NCI-H510A (cell line): ENCODE measurements around the gene FIBP.
"Not testable (repeated sequence)": the region's sequence is repeated elsewhere in the genome, so short reads cannot be mapped to it uniquely, and the experiment has no call there.

Experiments
- DNase-seq: peaks from one replicate; lab custom pipeline; 2025; lab: John Stamatoyannopoulos, UW

The FIBP gene

GRCh38 chr11:65915101-65915820 lies 27.0 kb upstream of the FIBP start:
- DNase-seq = no peak

DNA sequence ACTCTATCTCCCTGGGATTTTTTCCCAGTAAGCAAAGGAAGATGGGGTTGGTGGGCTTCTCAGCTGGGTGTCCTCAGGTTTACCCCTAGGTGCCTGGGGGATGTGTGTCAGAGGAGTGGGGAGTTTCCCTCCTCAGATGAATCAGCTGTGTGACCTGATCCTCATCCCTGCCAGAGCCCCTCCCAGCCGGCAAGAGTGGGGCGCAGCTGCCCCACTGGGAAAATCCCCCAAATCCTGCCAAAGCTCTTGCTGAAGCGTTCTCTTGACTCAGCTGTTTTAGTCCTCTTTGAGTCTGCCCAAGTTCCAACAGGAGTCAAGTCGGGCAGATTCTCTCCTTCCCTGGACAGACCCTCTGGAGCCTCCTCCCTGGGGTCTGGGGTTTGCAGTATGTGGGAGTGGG lies 24.6 kb upstream of the FIBP start:
- DNase-seq = no peak

- peak; percentile 53 for DNase-seq
These were observed 23.7 kb upstream of the FIBP start for GRCh38 chr11:65911682-65912568.

GRCh38 chr11:65907878-65908277 lies 19.6 kb upstream of the FIBP start:
- DNase-seq = no peak

- DNase-seq = no peak
These were observed 18.3 kb upstream of the FIBP start for GRCh38 chr11:65906602-65907001.

GRCh38 chr11:65903715-65904114 lies 15.4 kb upstream of the FIBP start:
- no peak for DNase-seq

DNA sequence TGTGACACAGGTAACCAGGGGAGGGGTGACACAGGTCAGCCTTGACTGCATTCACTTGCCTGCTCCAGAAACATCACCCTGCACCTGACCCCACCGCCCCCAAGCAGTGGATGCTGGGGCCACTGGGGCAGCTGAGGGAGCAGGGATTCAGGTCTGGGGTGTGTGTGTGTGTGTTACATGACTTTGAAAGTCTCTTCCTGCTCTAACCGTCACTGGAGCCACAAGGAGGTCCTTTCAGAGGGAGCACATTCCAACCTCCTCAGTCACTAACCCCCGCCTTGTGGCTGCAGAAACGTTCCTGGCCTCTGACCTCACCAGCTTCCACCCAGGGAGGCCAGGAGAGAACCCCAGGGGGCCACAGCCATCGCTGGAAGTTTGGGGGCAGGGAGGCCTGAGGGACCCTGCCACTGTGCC lies 14.8 kb upstream of the FIBP start:
- DNase-seq = no peak

DNA sequence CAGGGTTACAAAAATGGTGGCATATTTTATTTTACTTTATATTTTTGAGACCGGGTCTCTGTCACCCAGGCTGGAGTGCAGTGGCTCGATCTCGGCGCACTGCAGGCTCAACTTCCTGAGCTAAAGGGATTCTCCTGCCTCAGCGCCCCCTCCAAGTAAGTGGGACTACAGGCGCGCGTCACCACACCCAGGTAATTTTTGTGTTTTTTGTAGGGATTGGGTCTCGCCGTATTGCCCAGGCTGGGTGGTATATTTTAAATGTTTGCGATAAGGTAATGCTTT lies 12.6 kb upstream of the FIBP start:
- DNase-seq = no peak

DNA sequence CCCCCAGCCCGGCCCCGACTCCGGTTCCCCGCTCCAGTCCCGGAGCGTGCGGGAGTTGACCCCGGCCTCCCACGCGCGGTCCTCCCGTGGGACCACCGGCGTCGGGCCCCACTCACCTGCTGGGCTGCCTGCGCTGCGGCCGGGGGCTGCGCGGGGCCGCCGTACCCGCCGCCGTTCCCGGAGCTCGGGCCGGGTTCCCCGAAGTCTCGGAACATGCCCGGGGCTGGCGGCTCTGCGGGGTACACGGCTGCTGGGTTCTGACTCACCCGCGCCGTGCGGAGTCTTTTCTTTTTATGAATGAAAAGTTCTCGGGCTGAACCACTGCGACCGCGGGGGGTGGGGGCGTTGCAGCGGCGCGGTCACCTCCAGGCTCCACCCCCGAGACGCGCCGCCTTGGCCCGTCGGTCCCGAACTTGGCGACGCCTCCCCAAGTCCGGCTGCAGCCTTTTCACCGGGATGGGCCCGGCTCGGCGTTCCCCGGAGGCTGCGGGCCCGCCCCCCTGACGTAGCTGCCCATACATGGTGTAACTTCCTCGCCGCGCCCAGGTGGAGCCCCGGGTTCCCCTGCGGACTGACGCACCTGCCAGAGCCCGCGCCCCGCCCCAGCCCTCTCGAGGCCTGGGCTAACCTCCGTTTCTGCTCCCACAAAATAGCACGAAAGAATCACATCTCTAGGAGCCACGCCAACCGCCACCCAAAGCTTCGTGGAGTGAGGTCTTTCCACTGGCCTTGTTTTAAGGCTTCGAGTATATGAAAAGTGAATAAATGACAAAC lies 12.0 kb upstream of the FIBP start, which contains the start of gene FOSL1:
TSS of gene FOSL1 (minus strand) at position 264 of the 774 bp plus-strand sequence. CDS start at position 215, 49 bp downstream.
- peak; percentile 92 for DNase-seq

DNA sequence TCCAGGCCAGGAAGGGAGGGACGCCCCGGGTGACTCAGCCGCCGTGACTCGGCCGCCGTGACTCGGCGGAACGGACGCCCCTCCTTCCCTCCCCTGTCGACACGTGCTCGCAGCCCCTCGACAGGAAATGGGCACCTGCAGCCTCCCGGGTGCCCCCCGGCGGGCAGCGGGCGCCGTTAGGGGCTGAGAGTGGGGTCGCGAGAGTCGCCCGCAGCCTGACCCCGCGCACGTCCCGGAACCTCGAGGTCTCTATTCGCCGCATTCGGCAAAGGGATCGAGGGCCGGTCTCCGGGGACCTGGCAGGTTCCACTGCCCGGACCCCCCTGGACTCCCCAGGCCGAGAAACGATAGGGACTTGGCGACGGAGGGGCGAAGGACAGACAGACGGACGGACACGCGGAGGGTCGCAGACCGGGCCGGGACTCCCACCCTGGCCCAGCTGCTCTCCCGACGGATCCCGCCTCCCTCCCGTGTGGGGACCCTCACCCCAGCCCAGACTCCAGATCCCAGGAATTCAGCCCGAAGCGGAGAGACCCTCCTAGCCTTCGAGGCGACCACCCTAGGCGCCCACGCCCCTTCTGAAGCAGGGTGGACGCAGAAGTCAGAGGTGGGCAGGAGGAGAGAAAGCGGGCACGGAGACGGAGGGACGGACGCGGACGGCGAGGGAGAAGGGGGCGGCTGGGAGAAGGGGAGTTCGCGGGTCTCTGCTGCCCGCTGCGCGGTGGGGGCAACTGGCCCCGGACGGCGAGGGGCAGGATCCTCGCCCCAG lies 11.3 kb upstream of the FIBP start:
- no peak for DNase-seq

DNA sequence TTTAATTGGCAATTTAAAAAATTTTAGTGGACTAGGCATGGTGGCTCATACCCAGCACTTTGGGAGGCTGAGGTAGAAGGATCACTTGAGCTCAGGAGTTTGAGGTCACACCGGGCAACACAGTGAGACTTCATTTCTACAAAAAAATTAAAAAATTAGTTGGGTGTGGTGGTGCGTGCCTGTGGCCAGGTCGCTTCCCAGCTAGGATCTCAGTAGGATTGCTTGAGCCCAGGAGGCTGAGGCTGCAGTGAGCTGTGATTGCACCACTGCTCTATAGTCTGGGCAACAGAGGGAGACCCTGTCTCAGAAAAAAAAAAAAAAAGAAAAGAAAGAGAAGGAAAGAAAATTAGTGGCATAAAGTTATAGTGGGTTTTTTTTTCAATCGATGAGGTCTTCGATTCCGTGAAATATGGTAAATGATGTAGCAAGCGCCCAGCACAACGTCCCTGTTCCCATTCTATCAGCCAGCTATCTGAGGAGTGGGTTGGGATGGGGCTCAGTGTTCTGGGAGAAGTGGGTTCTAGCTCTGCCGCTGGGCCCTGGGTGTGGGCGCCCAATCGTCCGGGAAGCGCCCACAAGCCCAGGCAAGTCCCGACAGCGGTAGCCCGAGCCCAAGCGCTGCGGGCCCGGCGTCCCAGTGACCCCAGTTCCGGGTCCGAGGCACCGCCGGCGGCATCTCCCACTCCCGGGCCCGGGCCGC lies 10.5 kb upstream of the FIBP start:
- DNase-seq = no peak

DNA sequence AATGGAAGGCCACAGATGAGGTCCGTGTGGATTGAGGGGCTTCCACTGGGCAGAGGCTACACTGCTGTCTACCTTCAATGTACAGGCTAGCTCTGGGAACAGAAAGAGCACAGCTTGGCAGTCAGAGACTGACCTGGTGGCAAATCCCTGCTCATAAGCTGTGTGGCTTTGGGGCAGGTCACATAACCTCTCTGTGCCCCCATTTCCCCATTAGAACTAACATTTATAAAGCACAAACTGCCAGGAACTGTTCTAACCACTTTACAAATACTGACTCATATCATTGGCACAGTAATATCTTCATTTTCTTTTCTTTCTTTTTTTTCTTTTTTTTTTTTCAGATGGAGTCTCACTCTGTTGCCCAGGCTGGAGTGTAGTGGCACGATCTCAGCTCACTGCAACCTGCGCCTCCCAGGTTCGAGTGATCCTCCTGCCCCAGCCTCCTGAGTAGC lies 8.8 kb upstream of the FIBP start:
- DNase-seq = no peak

GRCh38 chr11:65896034-65896999 lies 8.0 kb upstream of the FIBP start:
- DNase-seq = no peak

- DNase-seq = no peak
These were observed 7.3 kb upstream of the FIBP start for GRCh38 chr11:65895482-65895981.

DNA sequence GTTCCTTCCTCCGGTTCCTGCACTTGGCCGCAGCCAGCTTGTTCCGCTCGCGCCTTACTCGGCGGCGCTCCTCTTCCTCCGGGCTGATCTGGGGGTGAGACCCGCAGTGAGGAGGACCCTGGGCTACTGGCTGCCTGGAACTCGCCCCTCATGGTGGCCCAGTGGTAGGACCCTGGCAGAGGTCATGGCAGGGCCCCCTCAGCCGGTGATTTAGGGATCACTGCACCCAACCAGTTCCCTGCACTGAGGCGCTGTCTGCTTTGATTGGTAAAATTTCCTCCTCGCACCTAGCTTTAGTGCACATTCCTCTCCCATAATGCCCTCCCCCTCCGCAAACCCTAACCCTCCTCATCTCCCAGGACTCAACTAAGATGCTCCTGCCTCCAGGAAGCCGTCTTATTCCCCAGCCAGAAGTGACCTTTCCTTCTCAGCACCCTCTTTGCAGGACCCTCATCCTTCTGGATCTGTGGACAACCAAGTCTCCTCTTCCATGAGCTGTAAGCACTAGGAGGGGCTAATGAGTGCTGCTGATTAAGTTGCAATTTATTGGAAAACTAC lies 5.8 kb upstream of the FIBP start:
- no peak for DNase-seq

- DNase-seq = no peak
These were observed 4.5 kb upstream of the FIBP start for GRCh38 chr11:65892661-65893317.

GRCh38 chr11:65892137-65892540 lies 3.9 kb upstream of the FIBP start:
- not testable (repeated sequence) for DNase-seq

DNA sequence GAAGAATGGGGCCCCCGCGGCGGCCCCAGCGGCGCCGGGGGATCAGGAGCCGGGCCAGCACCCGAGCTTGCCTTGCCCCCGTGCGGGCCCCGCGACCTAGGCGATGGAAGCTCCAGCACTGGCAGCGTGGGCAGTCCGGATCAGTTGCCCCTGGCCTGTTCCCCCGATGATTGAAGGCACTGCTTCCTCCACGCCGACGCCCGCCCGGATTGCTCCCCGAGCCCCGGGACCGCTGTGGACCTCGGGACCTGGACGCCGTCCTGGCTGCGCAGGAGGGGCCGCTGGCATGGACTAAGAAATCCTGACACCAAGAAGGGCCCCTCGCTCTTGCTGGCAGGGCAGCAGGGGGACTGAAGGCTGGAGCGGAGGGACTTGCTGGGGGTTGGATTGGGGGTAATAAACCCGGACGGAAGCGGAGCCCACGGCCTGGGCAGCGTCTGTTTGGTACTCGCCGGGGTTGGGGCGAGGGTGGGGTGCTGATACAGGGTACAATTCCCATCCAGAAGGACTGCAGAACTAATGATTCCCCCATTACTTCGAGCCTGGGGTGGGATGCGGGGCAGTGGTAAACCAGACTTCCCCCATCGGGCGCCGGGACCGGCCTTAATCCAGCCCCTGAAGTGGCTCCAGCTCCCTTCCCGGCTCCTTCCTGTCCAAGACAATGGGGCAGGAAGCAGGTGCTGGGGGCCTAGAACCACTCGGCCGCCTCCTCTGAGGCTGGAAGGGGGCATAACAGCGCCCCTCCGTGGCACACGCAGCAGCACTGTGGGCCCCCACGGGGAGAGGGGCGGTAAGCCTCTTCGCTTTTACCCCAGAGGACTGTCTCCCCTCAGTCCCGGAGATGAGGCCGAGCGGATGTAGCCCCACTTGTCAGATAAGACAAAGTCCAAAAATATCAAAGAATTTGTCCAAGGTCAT lies 3.2 kb upstream of the FIBP start:
- peak; percentile 41 for DNase-seq
